ENCODE data around the gene FTCD.

GRCh38 chr21:46095814-46096595 lies 59.4 kb downstream of the FTCD start:
- TF ChIP-seq CTCF (IDR thresholded peaks at IDR 0.05; ENCODE audit: borderline replicate concordance, extremely low read depth, low read length, poor library complexity, severe bottlenecking) = no peak
- no peak for TF ChIP-seq EZH2 (IDR thresholded peaks at IDR 0.05; ENCODE audit: borderline replicate concordance, low read depth, low read length, severe bottlenecking)

Data from DND-41 (cell line).